Esophagus muscularis mucosa (tissue), 4 donors: ENCODE measurements around the gene CLIP4.

ENCODE experiments used
- CTCF ChIP-seq, 3 experiments: fragments of 200-600 bp in 2 of 3; fragments of 450-650 bp in 1 of 3; sonication (generic) in 2 of 3; IDR thresholded peaks; one replicate each; pipeline ENCODE4 v1.5.1; 2017 to 2019; ENCODE audit warnings: antibody characterized with exemption in 3 of 3, mild to moderate bottlenecking in 2 of 3, moderate library complexity in 1 of 3
- EP300 ChIP-seq: sonication (generic); formaldehyde crosslinking; IDR thresholded peaks from one replicate; pipeline ENCODE4 v1.6.1; 2017; ENCODE audit warnings: antibody characterized with exemption
- POLR2A ChIP-seq: fragments of 450-650 bp; IDR thresholded peaks from one replicate; pipeline ENCODE4 v1.6.1; 2017; ENCODE audit warnings: antibody characterized with exemption, moderate library complexity, mild to moderate bottlenecking, low read depth
- POLR2AphosphoS5 ChIP-seq, 2 donors: sonication (generic); formaldehyde crosslinking; IDR thresholded peaks; one replicate each; pipeline ENCODE4 v1.6.1; 2017; ENCODE audit warnings: antibody characterized with exemption in 2 of 2

- TF ChIP-seq CTCF (IDR thresholded peaks at IDR 0.05) (no peak), POLR2AphosphoS5 (IDR thresholded peaks at IDR 0.05) (no peak), POLR2A (no peak), EP300 (no peak)
These were observed 9.0 kb upstream of the CLIP4 start for GRCh38 chr2:29106256-29106655.
